ENCODE measurements around the gene SF3B4.
"Not testable (repeated sequence)": the region's sequence is repeated elsewhere in the genome, so short reads cannot be mapped to it uniquely, and the experiment has no call there.

The SF3B4 gene

GRCh38 chr1:149963358-149963757, 35.8 kb upstream of the SF3B4 start:
- TF ChIP-seq CTCF (IDR thresholded peaks at IDR 0.05) = no peak
- no peak for TF ChIP-seq ZFX (IDR thresholded peaks at IDR 0.05; ENCODE audit: borderline replicate concordance)
- peak overlapping the region; percentile 50 for H3K27ac ChIP-seq

GRCh38 chr1:149962736-149963135, 35.1 kb upstream of the SF3B4 start:
- H3K27ac ChIP-seq = peak overlapping the region; percentile 50
- TF ChIP-seq CTCF (IDR thresholded peaks at IDR 0.05) (no peak), ZFX (IDR thresholded peaks at IDR 0.05; ENCODE audit: borderline replicate concordance) (no peak)

- TF ChIP-seq ZFX (IDR thresholded peaks at IDR 0.05; ENCODE audit: borderline replicate concordance) = no peak
- peak; percentile 93 for TF ChIP-seq CTCF (IDR thresholded peaks at IDR 0.05)
- peak overlapping the region; percentile 50 for H3K27ac ChIP-seq
Observed at GRCh38 chr1:149962039-149962647, 34.5 kb upstream of the SF3B4 start.

GRCh38 chr1:149957548-149957947, 29.9 kb upstream of the SF3B4 start:
- H3K27ac ChIP-seq = not testable (repeated sequence)

- no peak overlapping the region for H3K27ac ChIP-seq
Observed at GRCh38 chr1:149949911-149950310, 22.3 kb upstream of the SF3B4 start.

GRCh38 chr1:149945206-149945605, 17.6 kb upstream of the SF3B4 start:
- no peak overlapping the region for H3K27ac ChIP-seq

More at GRCh38 chr1:149949911-149950310, 22.3 kb upstream of the SF3B4 start:
- TF ChIP-seq ZFX (IDR thresholded peaks at IDR 0.05; ENCODE audit: borderline replicate concordance) = no peak
- no peak for TF ChIP-seq CTCF (IDR thresholded peaks at IDR 0.05)

GRCh38 chr1:149942885-149943284, 15.3 kb upstream of the SF3B4 start:
- peak overlapping the region; percentile 97 for H3K27ac ChIP-seq
- no peak for TF ChIP-seq CTCF (IDR thresholded peaks at IDR 0.05)
- TF ChIP-seq ZFX (IDR thresholded peaks at IDR 0.05; ENCODE audit: borderline replicate concordance) = no peak

More at GRCh38 chr1:149945206-149945605, 17.6 kb upstream of the SF3B4 start:
- TF ChIP-seq ZFX (IDR thresholded peaks at IDR 0.05; ENCODE audit: borderline replicate concordance) = no peak

- H3K27ac ChIP-seq = peak overlapping the region; percentile 97
- no peak for TF ChIP-seq CTCF (IDR thresholded peaks at IDR 0.05)
- TF ChIP-seq ZFX (IDR thresholded peaks at IDR 0.05; ENCODE audit: borderline replicate concordance) = no peak
Observed at GRCh38 chr1:149942207-149942606, 14.6 kb upstream of the SF3B4 start.

Data from 22Rv1 (cell line).